ENCODE results near the gene KCTD15.

The KCTD15 gene

GRCh38 chr19:33849551-33850147 lies 53.0 kb downstream of the KCTD15 start:
- DNase-seq (ENCODE audit: low read depth): no peak
- H3K4me3 ChIP-seq (ENCODE audit: low read depth, low read length): no peak overlapping the region
- in situ Hi-C loops (cut with HindIII; ENCODE audit: low sequenced_read_pairs): loop anchor here (5.0 kb wide), 1 partner anchor 38 kb away; no protein-coding TSS in a partner anchor
- TF ChIP-seq, protein P1, sequence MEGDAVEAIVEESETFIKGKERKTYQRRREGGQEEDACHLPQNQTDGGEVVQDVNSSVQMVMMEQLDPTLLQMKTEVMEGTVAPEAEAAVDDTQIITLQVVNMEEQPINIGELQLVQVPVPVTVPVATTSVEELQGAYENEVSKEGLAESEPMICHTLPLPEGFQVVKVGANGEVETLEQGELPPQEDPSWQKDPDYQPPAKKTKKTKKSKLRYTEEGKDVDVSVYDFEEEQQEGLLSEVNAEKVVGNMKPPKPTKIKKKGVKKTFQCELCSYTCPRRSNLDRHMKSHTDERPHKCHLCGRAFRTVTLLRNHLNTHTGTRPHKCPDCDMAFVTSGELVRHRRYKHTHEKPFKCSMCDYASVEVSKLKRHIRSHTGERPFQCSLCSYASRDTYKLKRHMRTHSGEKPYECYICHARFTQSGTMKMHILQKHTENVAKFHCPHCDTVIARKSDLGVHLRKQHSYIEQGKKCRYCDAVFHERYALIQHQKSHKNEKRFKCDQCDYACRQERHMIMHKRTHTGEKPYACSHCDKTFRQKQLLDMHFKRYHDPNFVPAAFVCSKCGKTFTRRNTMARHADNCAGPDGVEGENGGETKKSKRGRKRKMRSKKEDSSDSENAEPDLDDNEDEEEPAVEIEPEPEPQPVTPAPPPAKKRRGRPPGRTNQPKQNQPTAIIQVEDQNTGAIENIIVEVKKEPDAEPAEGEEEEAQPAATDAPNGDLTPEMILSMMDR (IDR thresholded peaks at IDR 0.05; ENCODE audit: low read depth, low read length, missing control alignments): no peak

- in situ Hi-C loops (cut with HindIII; ENCODE audit: low sequenced_read_pairs): no loop called here
Observed at GRCh38 chr19:33859016-33859415, 62.3 kb downstream of the KCTD15 start.

DNA sequence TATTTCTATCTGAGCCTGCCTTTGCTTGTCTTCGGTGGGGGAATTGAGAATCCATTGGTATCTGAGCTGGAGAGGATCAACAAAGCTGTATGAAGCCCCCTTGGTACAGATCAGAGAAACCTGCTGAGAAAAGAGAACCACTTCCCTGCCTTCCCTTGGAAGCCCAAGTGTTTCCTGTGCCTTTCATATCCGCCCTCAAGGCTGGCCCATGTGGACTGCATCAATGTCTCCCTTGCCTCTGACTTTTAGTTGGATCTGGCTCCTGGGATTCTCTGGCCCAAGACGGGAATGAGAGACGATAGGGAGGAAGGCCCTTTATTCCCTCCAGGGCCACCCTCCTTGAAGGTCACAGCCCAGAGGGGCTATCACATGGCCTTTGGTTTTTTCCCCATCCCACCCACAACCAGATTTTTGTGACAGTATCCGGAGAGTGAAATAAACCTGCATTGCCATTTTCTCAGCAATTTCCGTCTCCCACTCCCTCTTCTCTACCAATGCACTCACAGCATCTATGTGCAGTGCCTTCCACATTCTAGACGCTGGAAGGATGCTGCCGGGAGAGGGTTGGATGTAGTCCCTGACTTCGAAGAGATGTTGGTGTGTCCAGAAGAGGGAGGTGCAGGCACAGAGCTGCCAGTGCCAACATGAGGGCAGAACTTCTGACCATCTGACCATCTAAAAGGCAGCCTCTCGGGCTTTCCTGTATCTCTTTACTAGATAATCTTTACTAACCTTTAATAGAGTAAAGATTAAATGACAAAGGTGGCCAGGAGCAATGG lies 63.8 kb downstream of the KCTD15 start:
- in situ Hi-C loops (cut with HindIII; ENCODE audit: low sequenced_read_pairs): loop anchor here (10.0 kb wide), 1 partner anchor 116 kb away; no protein-coding TSS in a partner anchor
- H3K4me3 ChIP-seq (ENCODE audit: low read depth, low read length): no peak overlapping the region
- TF ChIP-seq, protein P1 (IDR thresholded peaks at IDR 0.05; ENCODE audit: low read depth, low read length, missing control alignments): no peak
- DNase-seq (ENCODE audit: low read depth): no peak

More at GRCh38 chr19:33859016-33859415, 62.3 kb downstream of the KCTD15 start:
- TF ChIP-seq, protein P1 (IDR thresholded peaks at IDR 0.05; ENCODE audit: low read depth, low read length, missing control alignments): no peak
- H3K4me3 ChIP-seq (ENCODE audit: low read depth, low read length): no peak overlapping the region
- DNase-seq (ENCODE audit: low read depth): no peak

- TF ChIP-seq, protein P1 (IDR thresholded peaks at IDR 0.05; ENCODE audit: low read depth, low read length, missing control alignments): no peak
- in situ Hi-C loops (cut with HindIII; ENCODE audit: low sequenced_read_pairs): loop anchor here (10.0 kb wide), 1 partner anchor 117 kb away; no protein-coding TSS in a partner anchor
- no peak for DNase-seq (ENCODE audit: low read depth)
- H3K4me3 ChIP-seq (ENCODE audit: low read depth, low read length): no peak overlapping the region
Observed at GRCh38 chr19:33861950-33862349, 65.3 kb downstream of the KCTD15 start.

GRCh38 chr19:33862981-33863380 lies 66.3 kb downstream of the KCTD15 start:
- DNase-seq (ENCODE audit: low read depth): no peak
- TF ChIP-seq, protein P1 (IDR thresholded peaks at IDR 0.05; ENCODE audit: low read depth, low read length, missing control alignments): no peak
- no peak overlapping the region for H3K4me3 ChIP-seq (ENCODE audit: low read depth, low read length)
- in situ Hi-C loops (cut with HindIII; ENCODE audit: low sequenced_read_pairs): loop anchor here (10.0 kb wide), 1 partner anchor 118 kb away; no protein-coding TSS in a partner anchor

GRCh38 chr19:33863436-33863835 lies 66.8 kb downstream of the KCTD15 start:
- in situ Hi-C loops (cut with HindIII; ENCODE audit: low sequenced_read_pairs): loop anchor here (10.0 kb wide), 1 partner anchor 119 kb away; no protein-coding TSS in a partner anchor
- TF ChIP-seq, protein P1 (IDR thresholded peaks at IDR 0.05; ENCODE audit: low read depth, low read length, missing control alignments): no peak
- no peak overlapping the region for H3K4me3 ChIP-seq (ENCODE audit: low read depth, low read length)
- DNase-seq (ENCODE audit: low read depth): no peak
